CD4-positive, alpha-beta T cell (primary cell): ENCODE measurements around the gene WDR93. TPM values are rescaled to one million over a fixed set of nuclear protein-coding genes. Genes with fewer than 3 reads are reported as not detected.

Source experiments
- ATAC-seq: fragments of 200-7000 bp; cut with Tn5 transposase; one replicate; pipeline ENCODE4 v1.10.0; 2022; ENCODE audit warnings: mild to moderate bottlenecking; ENCODE audit not compliant: poor library complexity
- CTCF ChIA-PET: fragments of 350-600 bp; sonication (Branson Sonifier 250); formaldehyde crosslinking; loops from one replicate; lab custom pipeline; 2021; ENCODE audit warnings: antibody characterized with exemption, inconsistent platforms; lab: Charles Lee
- POLR2A ChIA-PET: fragments of 350-600 bp; sonication (Branson Sonifier 250); formaldehyde crosslinking; loops from one replicate; lab custom pipeline; 2021; ENCODE audit warnings: antibody characterized with exemption, inconsistent platforms; lab: Charles Lee
- DNase-seq, 14 experiments: peaks; one replicate each; pipeline ENCODE4 v3.0.0-alpha.2; 2013 to 2020; ENCODE audit warnings: mixed read lengths in 2 of 14
- H3K27ac ChIP-seq, 2 donors: one replicate each; pipeline versions ENCODE4 v1.5.1 to v1.7.0; 2013; ENCODE audit warnings: low read length in 2 of 2, low read depth in 1 of 2, mild to moderate bottlenecking in 1 of 2
- H3K27me3 ChIP-seq, 2 experiments: 1 replicate in 1 of 2; 2 replicates in 1 of 2; pipeline versions ENCODE4 v1.6.1 to v1.7.0; 2013; ENCODE audit warnings: low read length in 2 of 2, control low read depth in 1 of 2, mild to moderate bottlenecking in 1 of 2, moderate library complexity in 1 of 2; ENCODE audit not compliant: insufficient read depth in 2 of 2, control insufficient read depth in 1 of 2
- H3K36me3 ChIP-seq: one replicate; pipeline ENCODE4 v1.6.1; 2013; ENCODE audit warnings: low read length, control low read depth; ENCODE audit not compliant: insufficient read depth
- H3K4me1 ChIP-seq: one replicate; pipeline ENCODE4 v1.6.1; 2013; ENCODE audit warnings: low read length, control low read depth; ENCODE audit not compliant: insufficient read depth
- H3K4me3 ChIP-seq: one replicate; pipeline ENCODE4 v1.5.1; 2013; ENCODE audit warnings: mild to moderate bottlenecking, low read length, moderate library complexity
- H3K9me3 ChIP-seq, 2 experiments: 1 replicate in 1 of 2; 2 replicates in 1 of 2; pipeline versions ENCODE4 v1.6.1 to v1.7.0; 2013; ENCODE audit warnings: low read length in 2 of 2, mild to moderate bottlenecking in 2 of 2, control low read depth in 1 of 2, moderate library complexity in 1 of 2; ENCODE audit not compliant: control insufficient read depth in 1 of 2, insufficient read depth in 1 of 2
- H3K27ac Mint-ChIP-seq: one replicate; pipeline ENCODE4 v1.8.0; 2020; ENCODE audit warnings: mixed read lengths
- H3K27me3 Mint-ChIP-seq: one replicate; pipeline ENCODE4 v1.8.0; 2021; ENCODE audit warnings: mixed read lengths
- H3K36me3 Mint-ChIP-seq: one replicate; pipeline ENCODE4 v1.8.0; 2021; ENCODE audit warnings: low read depth, mixed read lengths
- H3K4me1 Mint-ChIP-seq: one replicate; pipeline ENCODE4 v1.8.0; 2021; ENCODE audit warnings: low read depth, mixed read lengths
- H3K4me3 Mint-ChIP-seq: one replicate; pipeline ENCODE4 v1.8.0; 2020; ENCODE audit warnings: mild to moderate bottlenecking, mixed read lengths
- H3K9me3 Mint-ChIP-seq: one replicate; pipeline ENCODE4 v1.8.0; 2020; ENCODE audit warnings: mixed read lengths
- intact Hi-C, 2 experiments: fragments of 100-400 bp; cut with DNase I in 1 of 2; cut with micrococcal nuclease in 1 of 2; formaldehyde crosslinking; loops; one replicate each; pipeline versions ENCODE4 v1.15.1 to v1.9.0; 2023 to 2025; cut with DNase I, micrococcal nuclease
- total RNA-seq, 174 experiments: library from RNA in 2 of 174; stranded (reverse) in 2 of 174; gene quantifications; one replicate each; pipeline ENCODE4 v1.2.3 and lab custom pipeline; 2021 to 2026
- TF ChIP-seq, protein P1 (sequence below): fragments of 200-600 bp; IDR thresholded peaks from one replicate; pipeline ENCODE4 v1.8.0; 2022; ENCODE audit warnings: antibody characterized with exemption, mild to moderate bottlenecking

The WDR93 gene
- total RNA-seq, 2 experiments from 2014 or later: not detected

DNA sequence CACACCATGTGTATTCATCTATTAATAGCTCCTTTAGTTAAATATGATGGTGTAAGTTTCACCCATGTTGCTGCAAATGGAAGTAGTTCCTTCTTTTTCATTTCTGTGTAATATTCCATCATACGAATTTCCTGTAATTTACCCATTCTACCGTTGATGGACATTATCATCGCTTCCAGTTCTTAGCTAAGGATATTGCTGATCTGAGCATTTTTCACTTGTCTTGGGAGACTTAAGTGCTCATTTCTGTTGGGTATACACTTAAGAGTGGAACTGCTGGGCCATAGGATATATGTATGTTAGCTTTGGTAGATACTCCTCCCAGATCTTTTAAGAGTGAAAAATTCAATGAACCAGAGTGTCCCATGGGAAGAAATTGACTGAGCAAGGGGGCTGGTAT is 22.4 kb upstream of the WDR93 start:
- Mint-ChIP-seq H3K4me3 (no peak overlapping the region), H3K36me3 (no peaks in the 10 kb centered on the region), H3K9me3 (no peaks in the 10 kb centered on the region), H3K4me1 (peaks cover 4% of the 10 kb centered on the region), H3K27me3 (peaks cover 26% of the 10 kb centered on the region), H3K27ac (no peak overlapping the region)
- intact Hi-C loops: no loop called here
- H3K36me3 ChIP-seq: no peaks in the 10 kb centered on the region
- H3K27ac ChIP-seq: no peak overlapping the region
- peaks cover 3% of the 10 kb centered on the region for H3K4me1 ChIP-seq
- H3K4me3 ChIP-seq: no peak overlapping the region
- TF ChIP-seq, protein P1, sequence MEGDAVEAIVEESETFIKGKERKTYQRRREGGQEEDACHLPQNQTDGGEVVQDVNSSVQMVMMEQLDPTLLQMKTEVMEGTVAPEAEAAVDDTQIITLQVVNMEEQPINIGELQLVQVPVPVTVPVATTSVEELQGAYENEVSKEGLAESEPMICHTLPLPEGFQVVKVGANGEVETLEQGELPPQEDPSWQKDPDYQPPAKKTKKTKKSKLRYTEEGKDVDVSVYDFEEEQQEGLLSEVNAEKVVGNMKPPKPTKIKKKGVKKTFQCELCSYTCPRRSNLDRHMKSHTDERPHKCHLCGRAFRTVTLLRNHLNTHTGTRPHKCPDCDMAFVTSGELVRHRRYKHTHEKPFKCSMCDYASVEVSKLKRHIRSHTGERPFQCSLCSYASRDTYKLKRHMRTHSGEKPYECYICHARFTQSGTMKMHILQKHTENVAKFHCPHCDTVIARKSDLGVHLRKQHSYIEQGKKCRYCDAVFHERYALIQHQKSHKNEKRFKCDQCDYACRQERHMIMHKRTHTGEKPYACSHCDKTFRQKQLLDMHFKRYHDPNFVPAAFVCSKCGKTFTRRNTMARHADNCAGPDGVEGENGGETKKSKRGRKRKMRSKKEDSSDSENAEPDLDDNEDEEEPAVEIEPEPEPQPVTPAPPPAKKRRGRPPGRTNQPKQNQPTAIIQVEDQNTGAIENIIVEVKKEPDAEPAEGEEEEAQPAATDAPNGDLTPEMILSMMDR: no peak
- no peak for ATAC-seq
- DNase-seq: no peak
- H3K9me3 ChIP-seq: peaks cover 0 to 9% of the 10 kb centered on the region in 2 experiments
- peaks cover 16 to 23% of the 10 kb centered on the region in 2 experiments for H3K27me3 ChIP-seq
- ChIA-PET CTCF (no interaction called here), POLR2A (no interaction called here)

DNA sequence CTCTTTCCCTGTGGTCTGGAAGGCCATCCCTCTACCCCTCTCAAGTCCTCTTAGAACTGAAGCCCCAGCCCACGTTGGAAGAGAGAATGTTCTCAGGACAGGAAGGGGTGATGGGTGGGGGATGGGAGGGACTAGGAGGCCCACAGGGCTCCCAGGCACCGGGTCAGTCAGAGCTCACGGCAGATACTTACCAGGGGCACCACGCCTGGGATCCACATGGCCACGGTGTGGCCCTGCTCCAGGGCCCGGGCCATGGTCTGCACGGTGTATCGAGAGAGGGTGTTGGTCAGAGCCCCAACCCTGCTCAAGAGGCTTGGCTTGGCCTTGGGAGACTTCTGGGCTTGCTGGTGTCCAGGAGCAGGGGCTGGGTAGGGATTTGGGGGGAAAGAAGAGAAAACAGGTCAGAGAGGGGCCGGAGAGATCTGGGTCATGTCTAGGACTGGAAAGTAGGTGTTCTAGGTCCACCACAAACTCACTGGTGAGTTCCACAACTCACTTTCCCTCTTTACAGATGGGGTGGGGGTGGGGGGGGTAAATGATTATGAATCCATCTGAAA is 21.2 kb upstream of the WDR93 start:
- peaks cover 16 to 22% of the 10 kb centered on the region in 2 experiments for H3K27me3 ChIP-seq
- H3K4me1 Mint-ChIP-seq: peaks cover 4% of the 10 kb centered on the region
- TF ChIP-seq, protein P1: no peak
- no peak overlapping the region for H3K4me3 ChIP-seq
- ChIA-PET CTCF (no interaction called here), POLR2A (no interaction called here)
- peaks cover 21% of the 10 kb centered on the region for H3K27me3 Mint-ChIP-seq
- H3K4me3 Mint-ChIP-seq: no peak overlapping the region
- H3K36me3 Mint-ChIP-seq: no peaks in the 10 kb centered on the region
- no peaks in the 10 kb centered on the region for H3K36me3 ChIP-seq
- no peak overlapping the region for H3K27ac ChIP-seq
- ATAC-seq: no peak
- H3K9me3 ChIP-seq: peaks cover 0 to 11% of the 10 kb centered on the region in 2 experiments
- peaks cover 3% of the 10 kb centered on the region for H3K4me1 ChIP-seq
- no peak for DNase-seq
- intact Hi-C loops: no loop called here
- no peak overlapping the region for H3K27ac Mint-ChIP-seq
- no peaks in the 10 kb centered on the region for H3K9me3 Mint-ChIP-seq

DNA sequence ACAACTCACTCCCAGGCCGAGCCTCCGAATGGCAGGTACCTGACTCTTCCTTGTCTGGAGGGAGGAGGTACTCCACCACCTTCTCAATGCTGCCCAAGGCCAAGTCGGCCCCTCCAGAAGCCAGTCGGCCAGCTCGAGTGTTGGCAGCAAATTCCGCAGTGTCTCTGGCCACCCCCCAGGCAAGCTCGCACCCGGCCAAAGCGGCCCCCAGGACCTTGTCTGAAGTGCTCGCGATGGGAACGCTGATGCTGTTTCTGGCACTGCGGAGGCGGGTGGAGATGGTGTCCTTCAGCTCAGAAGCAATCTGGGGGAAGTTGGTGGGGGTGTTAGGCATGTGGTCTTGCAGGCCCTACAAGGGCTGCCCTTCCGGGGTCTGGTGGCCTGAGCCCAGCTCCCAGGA is 20.7 kb upstream of the WDR93 start:
- H3K4me3 Mint-ChIP-seq: no peak overlapping the region
- DNase-seq (no peak), ATAC-seq (no peak)
- H3K27ac Mint-ChIP-seq: no peak overlapping the region
- peaks cover 0 to 11% of the 10 kb centered on the region in 2 experiments for H3K9me3 ChIP-seq
- H3K4me3 ChIP-seq: no peak overlapping the region
- H3K27ac ChIP-seq: no peak overlapping the region
- no peaks in the 10 kb centered on the region for H3K36me3 Mint-ChIP-seq
- intact Hi-C loops: no loop called here
- POLR2A ChIA-PET: no interaction called here
- TF ChIP-seq, protein P1: no peak
- H3K36me3 ChIP-seq: no peaks in the 10 kb centered on the region
- peaks cover 15% of the 10 kb centered on the region for H3K27me3 Mint-ChIP-seq
- H3K27me3 ChIP-seq: peaks cover 13 to 16% of the 10 kb centered on the region in 2 experiments
- peaks cover 3% of the 10 kb centered on the region for H3K4me1 ChIP-seq
- CTCF ChIA-PET: no interaction called here
- H3K4me1 Mint-ChIP-seq: peaks cover under 1% of the 10 kb centered on the region
- no peaks in the 10 kb centered on the region for H3K9me3 Mint-ChIP-seq
